AML-193 (cell line): ENCODE measurements around the gene VWA1.
"Not testable (repeated sequence)": the region's sequence is repeated elsewhere in the genome, so short reads cannot be mapped to it uniquely, and the experiment has no call there.

Experiments
- DNase-seq, 2 experiments: peaks; one replicate each; lab custom pipeline; 2025; lab: John Stamatoyannopoulos, UW

Gene VWA1

GRCh38 chr1:1459156-1459555 is 23.7 kb downstream of the VWA1 start:
- DNase-seq, result not testable (repeated sequence)

DNA sequence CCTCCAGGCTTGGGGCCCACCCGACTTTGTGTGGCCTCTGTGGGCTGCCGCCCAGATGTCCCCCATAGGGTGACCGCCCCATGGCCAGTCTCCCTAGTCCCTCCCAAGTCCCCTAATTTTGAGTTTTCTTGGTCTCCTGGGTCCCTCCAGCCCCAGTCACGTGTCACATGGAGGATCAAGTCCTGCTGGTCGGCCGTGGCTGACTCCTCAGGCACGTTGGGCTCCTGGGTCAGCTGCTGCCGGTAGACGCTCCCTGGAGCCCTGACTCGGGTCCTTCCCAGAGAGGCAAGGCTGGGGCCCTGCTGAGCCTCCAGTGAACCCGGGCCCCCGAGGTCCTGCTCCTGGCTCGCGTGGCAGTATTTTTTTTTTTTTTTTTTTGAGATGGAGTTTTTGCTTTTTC is 24.2 kb downstream of the VWA1 start:
- DNase-seq, result not testable (repeated sequence)

DNA sequence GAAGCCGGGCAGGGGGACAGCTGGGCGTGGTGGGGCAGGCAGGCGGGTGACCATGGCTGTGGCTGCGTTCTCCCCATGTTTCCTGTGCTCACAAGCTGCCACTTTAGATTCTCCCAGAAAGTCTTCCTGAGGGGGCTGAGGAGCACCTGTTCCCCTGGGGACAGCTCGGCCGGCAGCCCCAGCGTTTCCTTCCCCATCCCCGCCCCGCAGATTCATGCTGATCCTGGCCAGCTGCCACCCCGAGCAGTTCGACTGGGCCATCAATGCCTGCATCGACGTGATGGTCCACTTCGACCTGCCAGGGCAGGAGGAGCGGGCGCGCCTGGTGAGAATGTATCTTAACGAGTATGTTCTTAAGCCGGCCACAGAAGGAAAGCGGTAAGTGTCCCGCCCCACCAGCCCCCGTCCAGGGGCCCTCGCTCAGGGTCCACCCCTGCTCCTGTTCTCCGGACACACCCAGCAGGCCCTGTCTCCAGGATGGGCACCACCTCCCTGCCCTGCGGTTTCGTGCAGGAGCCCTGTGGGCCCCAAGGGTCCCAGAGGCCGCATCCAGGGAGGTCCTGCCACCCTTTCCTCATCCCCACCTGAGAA is 25.1 kb downstream of the VWA1 start:
- DNase-seq, result no peak

GRCh38 chr1:1461721-1462317 is 26.3 kb downstream of the VWA1 start:
- DNase-seq, result no peak

DNA sequence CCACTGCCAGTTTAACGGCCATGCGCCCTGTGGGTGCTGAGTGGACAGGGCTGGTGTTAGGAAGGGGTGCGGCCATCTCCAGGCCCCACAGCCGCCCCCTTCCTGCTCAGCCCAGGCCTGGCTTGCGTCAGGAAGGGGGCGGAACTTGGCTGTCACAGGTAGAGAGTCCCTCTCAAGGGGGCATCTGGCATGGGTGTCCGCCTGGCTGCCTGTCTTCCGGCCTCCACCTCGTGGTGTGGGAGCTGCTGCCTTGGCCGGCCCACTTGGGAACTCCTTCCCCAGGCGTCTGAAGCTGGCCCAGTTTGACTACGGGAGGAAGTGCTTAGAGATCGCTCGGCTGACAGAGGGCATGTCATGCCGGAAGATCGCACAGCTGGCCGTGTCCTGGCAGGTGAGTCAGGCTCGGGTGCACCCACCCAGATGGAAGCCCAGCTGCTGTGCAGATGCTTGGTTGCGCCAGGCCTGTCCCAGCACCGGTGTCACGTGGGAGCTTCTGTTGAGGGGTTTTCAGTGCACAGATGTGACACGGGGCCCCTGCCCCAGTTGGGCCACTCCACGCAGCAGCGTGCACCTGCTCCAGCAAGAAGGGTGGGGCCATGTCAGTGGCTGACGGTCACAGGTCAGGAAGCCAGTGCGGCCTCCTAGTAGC is 27.0 kb downstream of the VWA1 start:
- DNase-seq, result no peak

- no peak for DNase-seq
Observed at GRCh38 chr1:1463312-1463711, 27.8 kb downstream of the VWA1 start.

GRCh38 chr1:1468196-1468985 is 32.9 kb downstream of the VWA1 start:
- not testable (repeated sequence) for DNase-seq

DNA sequence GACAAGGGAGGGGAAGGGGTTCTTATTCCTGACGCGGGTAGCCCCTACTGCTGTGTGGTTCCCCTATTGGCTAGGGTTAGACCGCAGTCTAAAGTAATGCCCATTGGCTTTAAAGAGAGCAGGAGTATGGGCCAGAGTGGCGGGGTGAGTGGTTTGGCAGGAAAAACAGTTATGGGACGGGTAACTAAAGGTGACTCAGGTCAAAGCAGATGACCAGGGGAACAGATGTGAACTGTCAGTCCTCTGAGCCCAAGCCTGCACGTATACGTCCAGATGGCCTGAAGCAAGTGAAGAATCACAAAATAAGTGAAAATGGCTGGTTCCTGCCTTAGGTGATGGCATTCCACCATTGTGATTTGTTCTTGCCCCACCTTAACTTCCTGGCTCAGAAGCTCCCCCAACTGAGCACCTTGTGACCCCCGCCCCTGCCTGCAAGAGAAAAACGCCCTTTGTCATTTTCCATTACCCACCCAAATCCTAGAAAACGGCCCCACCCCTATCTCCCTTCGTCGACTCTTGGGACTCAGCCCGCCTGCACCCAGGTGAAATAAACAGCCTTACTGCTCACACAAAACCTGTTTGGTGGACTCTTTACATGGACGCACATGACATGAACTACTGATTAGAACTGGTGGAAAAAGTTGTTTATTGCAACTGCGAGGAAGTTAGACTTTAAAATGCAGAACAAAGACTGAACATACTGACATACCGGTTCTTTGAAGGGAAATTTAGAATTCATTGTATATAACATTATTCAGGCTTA is 35.3 kb downstream of the VWA1 start:
- peak in 1 of 2 experiments; percentile 38 for DNase-seq

GRCh38 chr1:1471389-1472052 is 36.0 kb downstream of the VWA1 start, which contains the start of gene ATAD3B:
TSS of gene ATAD3B (plus strand) at chr1:1471765. CDS start at chr1:1471885, 120 bp downstream.
- DNase-seq, result peak; percentile 69 to 77

DNA sequence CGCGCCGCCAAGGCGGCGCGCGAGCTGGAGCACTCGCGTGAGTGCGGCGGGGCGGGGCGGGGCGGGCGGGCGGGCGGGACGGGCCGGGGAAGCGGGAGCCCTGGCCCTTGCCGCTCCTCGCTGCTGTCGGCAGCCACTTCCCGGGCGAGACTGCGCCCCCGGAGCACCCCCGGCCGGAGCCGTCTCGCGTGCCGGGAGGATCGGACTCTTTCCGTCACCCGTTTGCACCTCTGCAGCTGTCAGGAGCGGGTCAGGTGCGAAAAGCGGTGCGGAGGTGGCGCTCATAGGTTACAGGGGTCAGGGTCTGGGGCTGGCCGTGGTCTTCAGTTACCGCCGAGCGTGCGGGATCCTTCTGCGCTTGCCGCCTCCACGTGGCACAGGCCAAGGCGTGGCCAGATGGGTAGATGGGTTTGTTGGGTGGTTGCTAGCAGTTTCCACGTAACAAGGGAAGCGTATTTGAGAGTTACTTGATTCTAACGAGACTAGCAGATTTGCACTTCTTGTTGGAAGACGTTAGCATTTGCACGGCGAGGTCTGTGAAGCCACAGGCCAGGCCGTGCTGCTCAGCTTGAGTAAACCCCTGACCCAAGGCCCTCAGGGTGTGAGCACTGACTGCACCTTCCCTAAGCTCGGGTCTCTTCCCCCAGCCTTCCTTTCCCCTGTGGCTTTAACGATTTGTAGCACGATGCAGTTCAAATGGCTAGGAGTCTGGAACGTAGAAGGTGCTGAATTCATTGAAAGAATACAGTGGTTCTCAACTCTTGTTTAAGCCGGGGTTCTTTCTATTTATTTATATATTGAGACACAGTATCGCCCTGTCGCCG is 36.8 kb downstream of the VWA1 start:
- not testable (repeated sequence) for DNase-seq

- not testable (repeated sequence) for DNase-seq
Observed at GRCh38 chr1:1476011-1476410, 40.5 kb downstream of the VWA1 start.

DNA sequence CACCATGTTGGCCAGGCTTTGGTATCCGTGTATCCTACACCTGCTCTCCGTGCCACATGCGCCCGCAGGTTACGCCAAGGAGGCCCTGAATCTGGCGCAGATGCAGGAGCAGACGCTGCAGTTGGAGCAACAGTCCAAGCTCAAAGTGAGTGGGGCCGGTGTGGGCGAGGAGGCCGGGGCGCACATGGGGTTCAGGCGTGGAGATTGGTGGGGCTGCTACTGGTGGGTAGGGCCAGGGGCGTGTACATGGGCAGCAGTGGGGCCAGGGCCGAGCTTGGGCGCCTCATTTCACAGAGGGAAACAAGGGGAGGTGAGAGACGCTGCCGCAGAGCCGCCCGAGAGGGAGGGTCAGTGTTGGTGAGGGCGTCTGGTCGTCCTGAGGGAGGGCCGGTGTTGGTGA is 41.7 kb downstream of the VWA1 start:
- DNase-seq, result no peak

DNA sequence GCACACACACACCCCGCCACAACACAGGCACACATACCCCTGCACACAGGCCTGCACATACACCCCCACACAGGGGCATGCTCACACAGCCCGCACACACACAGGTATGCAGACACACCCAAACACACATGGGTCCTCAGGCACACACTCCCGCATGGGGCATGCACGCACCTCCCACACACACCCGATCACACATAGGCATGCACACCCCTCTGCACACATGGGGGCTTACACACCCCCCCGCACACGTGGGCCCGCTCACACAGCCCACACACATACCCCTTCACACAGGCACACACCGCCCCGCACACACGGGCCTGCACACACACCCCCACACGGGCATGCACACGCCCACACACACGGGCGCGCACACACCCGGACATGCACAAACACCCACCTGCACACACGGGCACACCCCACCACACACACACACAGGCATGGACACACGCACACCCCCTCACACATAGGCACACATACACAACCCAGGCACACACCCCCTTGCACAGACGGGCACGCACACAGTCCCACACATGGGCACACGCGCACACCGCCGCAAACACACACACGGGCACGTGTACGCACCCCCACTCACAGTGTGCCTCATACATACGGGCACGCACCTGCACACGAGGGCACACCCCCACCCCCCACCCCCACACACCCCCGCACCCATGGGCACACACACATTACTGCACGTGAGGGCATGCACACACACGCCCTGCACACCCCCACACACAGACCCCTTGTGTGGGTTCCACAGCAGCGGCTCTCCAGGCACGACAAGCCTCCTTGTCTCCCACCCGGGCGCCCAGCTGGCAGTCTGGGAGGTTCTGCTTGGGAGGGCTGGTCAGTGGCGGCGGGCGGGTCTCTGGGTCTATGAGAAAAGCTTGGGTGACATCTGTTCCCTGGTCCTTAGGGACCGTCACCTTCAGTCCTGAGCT is 44.3 kb downstream of the VWA1 start:
- no peak for DNase-seq

DNA sequence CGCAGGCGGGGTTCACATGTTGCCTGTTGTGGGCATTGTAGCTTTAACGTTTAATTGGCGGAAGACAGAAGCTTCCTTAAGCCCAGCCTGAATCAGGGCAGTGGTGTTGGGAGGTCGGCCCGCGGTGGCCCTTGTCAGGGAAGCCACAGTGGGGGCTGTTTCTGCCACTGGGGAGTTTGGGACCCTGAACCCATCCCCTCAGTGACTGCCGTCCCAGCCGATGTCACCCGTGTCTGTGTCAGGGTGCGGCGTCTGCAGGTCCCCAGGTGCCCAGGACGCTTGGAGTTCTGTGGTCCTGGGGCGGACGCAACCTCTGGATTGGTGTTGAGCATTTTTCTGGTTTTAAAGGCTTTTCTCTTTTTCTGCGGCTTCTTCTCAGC is 45.0 kb downstream of the VWA1 start:
- DNase-seq, result not testable (repeated sequence)

DNA sequence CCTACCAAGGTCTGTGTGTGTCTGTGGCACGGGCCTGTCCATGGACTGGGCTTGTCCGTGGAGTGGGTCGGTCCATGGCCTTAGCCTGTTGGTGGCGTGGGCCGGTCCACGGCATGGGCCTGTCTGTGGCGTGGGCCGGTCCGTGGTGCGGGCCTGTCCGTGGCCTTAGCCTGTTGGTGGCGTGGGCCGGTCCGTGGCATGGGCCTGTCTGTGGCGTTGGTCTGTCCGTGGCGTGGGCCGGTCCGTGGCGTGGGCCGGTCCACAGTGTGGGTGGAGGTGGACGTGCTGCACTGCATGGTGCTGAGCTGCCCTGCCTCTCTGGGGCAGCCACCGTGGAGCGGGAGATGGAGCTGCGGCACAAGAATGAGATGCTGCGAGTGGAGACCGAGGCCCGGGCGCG is 46.3 kb downstream of the VWA1 start:
- DNase-seq, result not testable (repeated sequence)

DNA sequence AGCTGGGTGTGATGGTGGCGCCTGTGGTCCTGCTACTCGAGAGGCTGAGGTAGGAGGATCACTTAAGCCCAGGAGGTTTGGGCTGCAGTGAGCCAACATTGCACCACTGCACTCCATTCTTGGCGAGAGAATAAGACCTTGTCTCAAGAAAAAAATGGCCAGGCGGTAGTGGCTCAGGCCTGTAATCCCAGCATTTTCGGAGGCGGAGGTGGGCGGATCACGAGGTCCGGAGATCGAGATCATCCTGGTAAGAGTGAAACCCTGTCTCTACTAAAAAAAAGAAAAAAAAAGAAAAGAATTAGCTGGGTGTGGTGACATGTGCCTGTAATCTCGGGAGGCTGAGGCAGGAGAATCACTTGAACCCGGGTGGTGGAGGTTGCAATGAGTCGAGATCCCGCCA is 47.4 kb downstream of the VWA1 start:
- no peak for DNase-seq

DNA sequence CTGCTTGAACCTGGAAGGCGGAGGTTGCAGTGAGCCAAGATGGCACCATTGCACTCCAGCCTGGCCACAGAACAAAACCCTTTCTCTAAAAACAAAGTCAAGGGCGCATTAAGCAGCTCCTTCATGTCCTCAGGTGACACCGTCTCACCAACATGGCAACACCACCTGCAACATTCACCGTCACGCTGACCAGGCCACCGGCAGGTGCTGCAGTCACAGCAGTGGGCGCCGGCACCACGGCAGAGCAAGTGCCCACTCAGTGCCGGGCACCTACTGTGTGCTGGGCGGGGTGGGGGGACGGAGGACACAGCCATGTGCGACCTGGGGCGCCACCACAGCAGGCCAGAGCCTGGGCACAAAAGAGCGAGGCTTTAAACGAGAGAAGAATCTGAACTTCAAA is 48.2 kb downstream of the VWA1 start:
- DNase-seq, result no peak

GRCh38 chr1:1484976-1485750 is 49.7 kb downstream of the VWA1 start:
- not testable (repeated sequence) for DNase-seq
